Duodenal mucosa (tissue), 2 donors: ENCODE measurements around the gene STIM2.

ENCODE experiments used
- H3K27ac ChIP-seq: one replicate; pipeline ENCODE4 v1.7.0; 2013; ENCODE audit warnings: low read depth, low read length
- H3K27me3 ChIP-seq, 2 donors: one replicate each; pipeline ENCODE4 v1.7.0; 2013; ENCODE audit warnings: low read length in 2 of 2, control low read depth in 1 of 2; ENCODE audit not compliant: insufficient read depth in 2 of 2, control insufficient read depth in 1 of 2
- H3K36me3 ChIP-seq, 2 donors: one replicate each; pipeline ENCODE4 v1.7.0; 2013; ENCODE audit warnings: low read length in 2 of 2, control low read depth in 1 of 2; ENCODE audit not compliant: insufficient read depth in 2 of 2, control insufficient read depth in 1 of 2
- H3K4me1 ChIP-seq, 2 donors: one replicate each; pipeline ENCODE4 v1.7.0; 2013; ENCODE audit warnings: low read length in 2 of 2, control low read depth in 1 of 2; ENCODE audit not compliant: insufficient read depth in 2 of 2, control insufficient read depth in 1 of 2
- H3K4me3 ChIP-seq, 2 donors: one replicate each; pipeline ENCODE4 v1.7.0; 2013; ENCODE audit warnings: low read length in 2 of 2, low read depth in 1 of 2
- H3K9ac ChIP-seq, 2 donors: one replicate each; pipeline ENCODE4 v1.7.0; 2013; ENCODE audit warnings: low read length in 2 of 2, low read depth in 1 of 2
- H3K9me3 ChIP-seq, 2 donors: one replicate each; pipeline ENCODE4 v1.7.0; 2013; ENCODE audit warnings: low read length in 2 of 2, control low read depth in 1 of 2; ENCODE audit not compliant: control insufficient read depth in 1 of 2

Gene STIM2

DNA sequence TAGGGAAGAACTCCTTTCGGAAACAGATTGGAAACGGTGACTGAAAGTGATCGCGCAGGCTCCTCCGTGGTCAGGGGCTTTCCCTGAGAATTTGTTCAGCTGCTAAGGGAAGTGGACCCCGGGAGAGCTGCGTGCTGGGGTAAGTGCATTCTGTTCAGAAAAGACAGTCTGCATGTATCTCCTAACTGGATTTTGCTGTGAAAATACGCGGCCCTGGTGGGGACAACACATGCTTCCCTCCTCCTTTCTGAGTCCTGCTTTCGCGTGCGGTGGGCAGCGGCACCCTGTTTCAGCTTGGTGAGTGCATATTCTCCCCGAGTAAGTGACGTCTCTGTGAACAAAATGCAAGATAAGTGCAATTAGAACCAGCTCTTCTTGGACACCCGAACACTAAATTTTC, 195.6 kb downstream of the STIM2 start:
- Histone ChIP-seq H3K36me3 (no peaks in the 10 kb centered on the region), H3K9me3 (no peaks in the 10 kb centered on the region), H3K9ac (no peak overlapping the region), H3K4me1 (peaks cover 4% of the 10 kb centered on the region in 2 donors), H3K27ac (no peak overlapping the region), H3K4me3 (no peak overlapping the region), H3K27me3 (peaks cover 0 to 3% of the 10 kb centered on the region in 2 donors)

DNA sequence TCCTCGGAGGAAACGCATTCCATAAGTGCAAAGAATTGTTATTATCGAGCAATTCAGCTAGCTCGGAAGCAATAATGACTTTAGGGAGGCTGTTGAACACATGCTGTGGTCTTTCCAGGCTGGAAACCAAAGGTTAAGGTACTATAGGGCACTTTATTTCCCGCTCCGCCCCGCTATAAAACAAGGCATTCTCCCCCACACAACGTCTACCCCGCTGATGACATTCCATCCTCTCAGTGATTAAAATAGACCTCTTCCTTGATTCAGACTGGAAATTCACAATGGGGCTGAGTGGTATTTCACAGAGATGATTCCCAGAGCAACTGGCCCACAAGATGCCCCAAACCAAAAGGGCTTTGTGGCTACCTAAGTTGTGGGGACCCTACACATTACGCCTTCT, 196.4 kb downstream of the STIM2 start:
- no peaks in the 10 kb centered on the region for H3K36me3 ChIP-seq
- no peak overlapping the region for H3K4me3 ChIP-seq

DNA sequence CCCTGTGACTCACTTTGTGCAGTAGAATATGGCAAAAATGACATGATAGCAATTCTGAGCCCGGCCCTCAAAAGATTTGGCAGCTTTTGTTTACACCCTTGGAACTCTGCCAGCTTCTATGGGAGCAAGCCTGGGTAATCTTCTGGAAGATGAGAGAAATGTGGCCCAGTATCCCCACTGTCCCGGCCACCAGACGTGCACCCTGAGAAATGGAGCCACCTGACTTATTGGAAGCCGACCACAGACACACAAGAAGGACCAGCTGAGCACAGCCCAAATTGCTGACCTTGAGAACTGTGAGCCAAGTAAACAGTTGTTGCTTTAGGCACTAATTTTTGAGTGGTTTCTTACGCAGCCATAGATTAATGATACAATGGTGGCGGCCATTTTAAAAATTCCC, 197.0 kb downstream of the STIM2 start:
- peaks cover 4% of the 10 kb centered on the region in 2 donors for H3K4me1 ChIP-seq
- no peaks in the 10 kb centered on the region for H3K36me3 ChIP-seq
- peaks cover 0 to 3% of the 10 kb centered on the region in 2 donors for H3K27me3 ChIP-seq
- no peak overlapping the region for H3K27ac ChIP-seq
- no peak overlapping the region for H3K4me3 ChIP-seq
- no peak overlapping the region for H3K9ac ChIP-seq
- H3K9me3 ChIP-seq: no peaks in the 10 kb centered on the region

More for the DNA sequence above, 196.4 kb downstream of the STIM2 start:
- peaks cover 4% of the 10 kb centered on the region in 2 donors for H3K4me1 ChIP-seq
- no peak overlapping the region for H3K27ac ChIP-seq
- H3K9ac ChIP-seq: no peak overlapping the region
- H3K9me3 ChIP-seq: no peaks in the 10 kb centered on the region
- peaks cover 0 to 3% of the 10 kb centered on the region in 2 donors for H3K27me3 ChIP-seq

DNA sequence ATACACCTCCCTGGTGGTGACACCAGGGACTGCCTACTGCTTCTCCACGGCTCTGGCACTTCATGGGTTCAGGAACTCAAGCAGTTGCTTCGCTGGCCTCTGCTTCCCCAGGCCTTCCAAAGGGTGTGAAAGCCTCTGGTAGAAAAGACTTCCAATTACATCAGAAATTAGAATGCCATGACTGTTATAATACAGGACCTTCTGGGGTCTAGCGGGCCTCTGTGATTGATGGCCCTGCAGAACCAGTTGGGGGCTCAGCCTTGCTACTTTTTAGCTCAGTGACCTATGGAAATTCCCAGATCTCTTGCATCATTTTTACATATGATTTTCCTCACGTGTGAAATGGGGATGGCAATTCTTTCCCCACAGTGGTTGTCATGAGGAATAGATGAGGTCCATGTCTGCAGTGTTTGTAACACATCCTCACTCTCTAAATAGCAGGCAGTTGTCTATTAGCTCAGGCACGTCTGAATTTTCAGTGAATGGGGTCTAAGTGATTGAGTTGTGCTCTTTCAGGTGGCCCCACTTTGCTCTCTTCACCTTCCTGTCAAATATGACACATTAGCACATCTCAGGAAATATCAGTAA, 198.3 kb downstream of the STIM2 start:
- H3K4me1 ChIP-seq: peaks cover 4% of the 10 kb centered on the region in 2 donors
- no peak overlapping the region for H3K9ac ChIP-seq
- H3K27ac ChIP-seq: no peak overlapping the region
- H3K9me3 ChIP-seq: no peaks in the 10 kb centered on the region
- no peak overlapping the region for H3K4me3 ChIP-seq
- peaks cover 0 to 3% of the 10 kb centered on the region in 2 donors for H3K27me3 ChIP-seq
- no peaks in the 10 kb centered on the region for H3K36me3 ChIP-seq

DNA sequence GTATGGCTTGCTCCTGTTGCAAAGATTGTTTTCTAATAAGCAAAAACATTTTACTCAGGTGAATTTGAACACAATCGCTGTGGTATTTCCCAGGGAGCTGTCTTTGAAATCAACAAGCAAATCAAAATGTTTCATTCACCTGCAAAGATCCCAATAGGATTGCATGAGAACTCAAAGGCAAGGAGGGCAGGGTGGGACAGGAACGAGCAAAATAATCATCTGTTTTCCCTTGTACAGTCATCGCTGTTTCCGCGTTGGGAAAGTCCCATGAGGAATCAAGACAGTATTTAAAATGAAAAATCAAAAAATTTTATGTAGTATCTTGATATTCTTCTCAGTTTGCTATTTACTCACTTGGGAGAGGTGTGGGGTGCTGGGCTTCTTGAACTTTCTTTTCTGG, 198.8 kb downstream of the STIM2 start:
- no peak overlapping the region for H3K4me3 ChIP-seq
- no peaks in the 10 kb centered on the region for H3K36me3 ChIP-seq
- H3K9ac ChIP-seq: no peak overlapping the region
- H3K4me1 ChIP-seq: peaks cover 4% of the 10 kb centered on the region in 2 donors
- peaks cover 0 to 3% of the 10 kb centered on the region in 2 donors for H3K27me3 ChIP-seq
- no peaks in the 10 kb centered on the region for H3K9me3 ChIP-seq
- H3K27ac ChIP-seq: no peak overlapping the region

DNA sequence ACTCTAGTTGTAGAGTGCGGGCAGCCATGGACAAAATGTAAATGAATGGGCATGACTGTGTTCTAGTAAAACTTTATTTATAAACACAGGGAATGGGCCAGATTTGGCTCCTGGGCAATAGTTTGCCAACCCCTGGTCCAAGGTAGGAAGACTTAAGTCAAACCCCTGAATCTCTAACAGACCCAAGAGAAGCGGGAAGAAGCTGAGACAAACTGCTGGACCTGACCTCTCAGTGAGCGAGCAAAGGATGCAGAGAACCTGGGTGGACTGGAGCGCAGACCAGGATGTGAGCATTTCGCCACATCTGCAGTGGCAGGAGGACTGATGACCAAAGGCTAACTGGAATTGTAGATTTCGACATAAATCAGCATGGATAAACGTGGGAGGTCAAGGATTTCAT, 201.6 kb downstream of the STIM2 start:
- Histone ChIP-seq H3K27ac (no peak overlapping the region), H3K4me1 (no peaks in the 10 kb centered on the region), H3K27me3 (no peaks in the 10 kb centered on the region), H3K9me3 (no peaks in the 10 kb centered on the region), H3K9ac (no peak overlapping the region), H3K36me3 (no peaks in the 10 kb centered on the region), H3K4me3 (no peak overlapping the region)

DNA sequence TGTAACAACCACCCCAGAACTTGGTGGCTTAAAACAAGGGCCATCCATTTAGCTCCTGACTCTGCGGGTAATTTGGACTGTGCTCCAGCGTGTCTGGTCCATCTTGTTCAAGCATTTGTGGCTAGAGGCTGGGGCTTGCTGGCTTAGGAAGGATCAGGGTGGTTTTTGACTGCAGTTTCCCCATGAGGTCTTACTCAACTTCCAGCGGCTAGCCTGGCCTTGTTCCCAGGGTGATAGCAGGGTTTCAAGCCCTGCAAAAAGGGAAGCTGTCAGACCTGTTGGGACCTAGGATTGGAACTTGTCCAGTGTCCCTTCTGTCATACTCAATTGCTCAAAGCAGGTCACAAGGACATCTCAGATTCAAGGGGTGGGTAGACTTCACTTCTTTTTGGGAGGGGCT, 205.9 kb downstream of the STIM2 start:
- Histone ChIP-seq H3K36me3 (no peaks in the 10 kb centered on the region), H3K27me3 (no peaks in the 10 kb centered on the region), H3K27ac (no peak overlapping the region), H3K4me1 (peaks cover 0 to 8% of the 10 kb centered on the region in 2 donors), H3K9ac (no peak overlapping the region), H3K4me3 (no peak overlapping the region), H3K9me3 (no peaks in the 10 kb centered on the region)

DNA sequence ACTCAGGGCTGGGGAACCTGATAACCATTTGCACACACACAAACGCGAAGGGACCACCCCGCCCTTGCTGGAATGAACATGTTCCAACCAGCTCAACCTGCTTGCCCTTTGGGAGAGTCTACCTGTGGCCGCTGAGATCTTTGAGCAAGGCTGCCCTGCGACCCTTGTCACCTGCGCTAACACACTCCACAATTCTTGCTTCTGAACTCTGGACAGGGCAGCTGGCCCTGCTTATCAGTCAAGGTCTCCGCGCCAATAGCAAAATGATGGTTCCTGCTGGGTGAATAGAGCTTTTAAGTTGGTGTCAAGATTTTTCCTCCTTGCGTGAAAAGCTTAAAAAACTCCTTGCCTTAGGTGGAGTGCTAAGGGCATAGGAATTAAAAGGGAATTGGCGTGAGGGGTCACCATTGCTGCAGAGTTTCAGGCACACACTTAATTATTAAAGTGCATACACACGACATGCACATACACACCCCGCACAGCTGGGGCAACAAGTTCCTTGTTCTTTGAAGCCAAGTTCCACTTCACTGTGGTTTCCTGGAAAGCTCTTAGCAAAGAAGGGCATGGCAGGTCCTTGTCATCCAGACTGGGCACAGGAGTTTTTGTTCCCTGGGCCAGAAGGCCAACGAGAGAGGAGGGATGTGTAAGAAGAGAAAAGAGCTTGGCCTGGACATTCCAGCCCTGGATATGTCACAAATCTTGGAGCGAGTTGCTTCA, 207.7 kb downstream of the STIM2 start:
- no peak overlapping the region for H3K4me3 ChIP-seq
- H3K27ac ChIP-seq: no peak overlapping the region
- no peaks in the 10 kb centered on the region for H3K27me3 ChIP-seq
- no peaks in the 10 kb centered on the region for H3K36me3 ChIP-seq
- H3K4me1 ChIP-seq: peaks cover 0 to 8% of the 10 kb centered on the region in 2 donors
- no peak overlapping the region for H3K9ac ChIP-seq
- H3K9me3 ChIP-seq: no peaks in the 10 kb centered on the region
